Skin epidermis (tissue), 12 donors: ENCODE results near the gene ARL4D.
A peak's percentile ranks its signal among the peaks of the same experiment; 100 is the strongest.

Experiments used
- H3K27ac ChIP-seq, 21 experiments: fragments of 200-600 bp; sonication (generic) in 11 of 21; one replicate each; pipeline ENCODE4 v1.5.0; 2020; ENCODE audit warnings: mild to moderate bottlenecking in 3 of 21, inconsistent platforms in 2 of 21, moderate library complexity in 2 of 21
- H3K4me3 ChIP-seq, 7 experiments: fragments of 200-600 bp; sonication (generic) in 2 of 7; one replicate each; pipeline ENCODE4 v1.5.0; 2020; ENCODE audit warnings: inconsistent platforms in 2 of 7, mild to moderate bottlenecking in 2 of 7, moderate library complexity in 1 of 7

The ARL4D gene

GRCh38 chr17:43416998-43417890, 18.5 kb downstream of the ARL4D start:
- H3K4me3 ChIP-seq, result no peak overlapping the region
- H3K27ac ChIP-seq, result peak overlapping the region in 20 of 21 experiments; percentile 44 to 87 (median 76)

GRCh38 chr17:43418441-43419374, 19.9 kb downstream of the ARL4D start:
- H3K27ac ChIP-seq, result peak overlapping the region in 20 of 21 experiments; percentile 44 to 87 (median 77)
- peak overlapping the region in 1 of 7 experiments; percentile 1 for H3K4me3 ChIP-seq

GRCh38 chr17:43419375-43419882, 20.6 kb downstream of the ARL4D start:
- peak overlapping the region in 1 of 7 experiments; percentile 1 for H3K4me3 ChIP-seq
- peak overlapping the region in 20 of 21 experiments; percentile 44 to 87 (median 76) for H3K27ac ChIP-seq

GRCh38 chr17:43423777-43424455, 25.1 kb downstream of the ARL4D start:
- Histone ChIP-seq H3K27ac (no peak overlapping the region), H3K4me3 (no peak overlapping the region)

GRCh38 chr17:43427362-43428043, 28.7 kb downstream of the ARL4D start:
- Histone ChIP-seq H3K4me3 (no peak overlapping the region), H3K27ac (no peak overlapping the region)

GRCh38 chr17:43428524-43428923, 29.7 kb downstream of the ARL4D start:
- H3K4me3 ChIP-seq, result no peak overlapping the region
- no peak overlapping the region for H3K27ac ChIP-seq

GRCh38 chr17:43430936-43431713, 32.3 kb downstream of the ARL4D start:
- Histone ChIP-seq H3K27ac (peak overlapping the region in 3 of 21 experiments; percentile 3 to 63 (median 5)), H3K4me3 (no peak overlapping the region)

- H3K4me3 ChIP-seq, result no peak overlapping the region
These were observed 33.1 kb downstream of the ARL4D start for GRCh38 chr17:43431714-43432523.

GRCh38 chr17:43434902-43435319, 36.1 kb downstream of the ARL4D start:
- H3K4me3 ChIP-seq, result no peak overlapping the region
- H3K27ac ChIP-seq, result no peak overlapping the region

More at GRCh38 chr17:43431714-43432523, 33.1 kb downstream of the ARL4D start:
- H3K27ac ChIP-seq, result peak overlapping the region in 8 of 21 experiments; percentile 2 to 63 (median 32)

GRCh38 chr17:43437756-43438155, 39.0 kb downstream of the ARL4D start:
- no peak overlapping the region for H3K4me3 ChIP-seq
- no peak overlapping the region for H3K27ac ChIP-seq

GRCh38 chr17:43438626-43439025, 39.8 kb downstream of the ARL4D start:
- Histone ChIP-seq H3K27ac (no peak overlapping the region), H3K4me3 (no peak overlapping the region)

- no peak overlapping the region for H3K27ac ChIP-seq
- H3K4me3 ChIP-seq, result no peak overlapping the region
These were observed 40.2 kb downstream of the ARL4D start for GRCh38 chr17:43439041-43439440.

- Histone ChIP-seq H3K27ac (peak overlapping the region in 4 of 21 experiments; percentile 1 to 61 (median 12)), H3K4me3 (no peak overlapping the region)
These were observed 43.9 kb downstream of the ARL4D start for GRCh38 chr17:43442711-43443110.

- Histone ChIP-seq H3K27ac (peak overlapping the region in 10 of 21 experiments; percentile 2 to 68 (median 50)), H3K4me3 (no peak overlapping the region)
These were observed 44.6 kb downstream of the ARL4D start for GRCh38 chr17:43443381-43443780.

- Histone ChIP-seq H3K4me3 (no peak overlapping the region), H3K27ac (peak overlapping the region in 18 of 21 experiments; percentile 6 to 75 (median 48))
These were observed 45.6 kb downstream of the ARL4D start for GRCh38 chr17:43444223-43445008.

GRCh38 chr17:43445009-43445589, 46.3 kb downstream of the ARL4D start:
- H3K4me3 ChIP-seq, result no peak overlapping the region
- H3K27ac ChIP-seq, result peak overlapping the region in 7 of 21 experiments; percentile 6 to 75 (median 65)
